GM12801 (cell line): ENCODE measurements around the gene PRDX4.

Experiments used
- TF ChIP-seq, protein P1 (sequence below): IDR thresholded peaks from one replicate; pipeline ENCODE4 v1.5.1; 2011; ENCODE audit warnings: control low read depth; ENCODE audit not compliant: insufficient read length; ENCODE audit errors: extremely low read depth

The PRDX4 gene

GRCh38 chrX:23694606-23695005 is 27.3 kb downstream of the PRDX4 start:
- TF ChIP-seq, protein P1, sequence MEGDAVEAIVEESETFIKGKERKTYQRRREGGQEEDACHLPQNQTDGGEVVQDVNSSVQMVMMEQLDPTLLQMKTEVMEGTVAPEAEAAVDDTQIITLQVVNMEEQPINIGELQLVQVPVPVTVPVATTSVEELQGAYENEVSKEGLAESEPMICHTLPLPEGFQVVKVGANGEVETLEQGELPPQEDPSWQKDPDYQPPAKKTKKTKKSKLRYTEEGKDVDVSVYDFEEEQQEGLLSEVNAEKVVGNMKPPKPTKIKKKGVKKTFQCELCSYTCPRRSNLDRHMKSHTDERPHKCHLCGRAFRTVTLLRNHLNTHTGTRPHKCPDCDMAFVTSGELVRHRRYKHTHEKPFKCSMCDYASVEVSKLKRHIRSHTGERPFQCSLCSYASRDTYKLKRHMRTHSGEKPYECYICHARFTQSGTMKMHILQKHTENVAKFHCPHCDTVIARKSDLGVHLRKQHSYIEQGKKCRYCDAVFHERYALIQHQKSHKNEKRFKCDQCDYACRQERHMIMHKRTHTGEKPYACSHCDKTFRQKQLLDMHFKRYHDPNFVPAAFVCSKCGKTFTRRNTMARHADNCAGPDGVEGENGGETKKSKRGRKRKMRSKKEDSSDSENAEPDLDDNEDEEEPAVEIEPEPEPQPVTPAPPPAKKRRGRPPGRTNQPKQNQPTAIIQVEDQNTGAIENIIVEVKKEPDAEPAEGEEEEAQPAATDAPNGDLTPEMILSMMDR = no peak

DNA sequence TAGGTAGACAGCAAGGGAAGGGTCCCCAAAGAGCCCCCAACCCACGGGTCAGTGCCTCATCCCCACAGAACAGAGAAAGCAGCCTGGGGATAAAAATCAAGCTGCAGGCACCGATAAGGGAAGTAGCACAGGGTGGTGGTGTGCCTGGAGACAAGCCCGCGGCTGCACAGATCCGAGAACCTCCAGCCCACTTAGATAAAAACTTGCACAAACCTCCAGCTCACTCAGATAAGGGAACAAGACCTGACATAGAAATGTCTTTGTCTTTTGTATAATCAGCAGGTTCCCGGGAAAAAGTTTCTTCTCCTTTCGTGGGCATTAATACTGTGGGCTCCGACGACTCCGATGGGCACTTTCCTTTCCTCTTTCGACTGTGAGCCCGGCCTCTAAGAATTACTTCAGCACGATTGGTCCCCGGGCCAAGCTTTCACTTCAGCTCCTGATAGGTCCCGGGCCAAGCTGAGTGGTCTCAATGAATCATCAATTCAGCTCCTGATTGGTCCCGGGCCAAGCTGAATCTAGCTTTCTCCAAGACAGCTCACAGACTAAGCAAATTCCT is 32.4 kb downstream of the PRDX4 start:
- TF ChIP-seq, protein P1 = no peak

DNA sequence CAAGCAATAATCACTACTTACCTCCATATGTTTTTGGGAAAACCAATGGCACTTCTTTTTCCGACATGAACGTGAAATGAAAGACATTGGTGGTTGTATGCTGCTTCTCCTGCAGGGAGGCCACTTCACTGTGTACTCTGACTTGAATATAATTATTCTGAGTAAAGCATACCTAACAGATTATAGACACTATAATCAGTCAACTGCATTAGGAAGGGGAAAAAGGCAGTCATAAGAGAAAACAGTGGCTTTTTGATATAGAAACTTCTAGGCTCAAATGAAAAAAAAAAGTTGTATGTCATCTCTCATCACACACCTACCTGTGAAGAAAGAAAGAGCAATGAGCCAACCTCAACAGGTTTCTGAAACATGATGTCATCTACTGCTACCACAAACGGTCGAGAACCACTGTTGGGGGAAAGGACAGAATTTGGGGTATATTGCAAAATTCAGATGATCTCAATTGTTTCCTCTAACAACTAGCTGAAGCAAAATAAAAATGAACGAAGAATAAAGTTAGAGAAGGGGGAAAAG is 37.4 kb downstream of the PRDX4 start:
- TF ChIP-seq, protein P1 = no peak

DNA sequence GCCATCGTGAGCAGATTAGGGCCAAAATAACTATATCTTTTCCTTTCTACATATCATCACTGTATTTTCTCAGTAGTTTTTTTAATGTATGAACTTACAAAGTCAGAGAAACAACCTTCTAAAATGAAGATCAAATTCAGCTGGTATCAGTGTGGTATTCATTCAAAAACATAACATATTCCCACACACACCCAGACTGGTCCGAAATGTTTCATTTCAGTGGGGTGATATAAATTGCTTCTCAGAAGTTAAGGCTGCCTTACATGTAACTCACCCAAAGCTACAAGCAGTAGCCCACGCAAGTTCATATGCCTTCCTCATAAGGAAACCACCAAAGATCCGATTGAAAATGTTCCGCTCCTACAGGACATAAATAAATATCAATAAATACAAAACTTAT is 37.9 kb downstream of the PRDX4 start:
- TF ChIP-seq, protein P1 = no peak

DNA sequence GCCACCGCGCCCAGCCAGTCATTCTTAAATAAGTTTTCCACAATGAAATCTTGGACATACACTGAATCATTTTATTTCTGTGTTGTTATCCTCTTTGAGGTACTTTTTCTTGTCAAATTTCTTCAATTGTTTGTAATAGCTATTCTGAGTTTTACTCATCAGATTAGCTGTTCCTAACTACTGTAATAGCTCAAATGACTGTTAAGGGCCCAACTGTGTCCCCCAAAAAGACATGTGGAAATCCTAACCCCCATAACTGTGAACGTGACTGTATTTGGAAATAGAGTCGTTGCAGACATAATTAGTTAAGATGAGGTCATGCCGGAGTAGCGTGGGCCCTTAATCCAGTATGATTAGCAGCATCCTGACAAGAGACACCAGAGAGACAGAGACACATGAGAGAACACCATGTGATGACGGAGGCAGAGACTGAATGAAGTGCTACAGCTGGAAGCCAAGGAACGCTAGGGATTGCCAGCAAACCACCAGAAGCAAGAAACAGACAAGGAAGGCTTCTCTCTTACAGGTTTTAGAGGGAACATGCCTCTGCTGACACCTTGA is 52.9 kb downstream of the PRDX4 start:
- TF ChIP-seq, protein P1 = no peak

GRCh38 chrX:23726191-23726590 is 58.9 kb downstream of the PRDX4 start:
- TF ChIP-seq, protein P1 = no peak

DNA sequence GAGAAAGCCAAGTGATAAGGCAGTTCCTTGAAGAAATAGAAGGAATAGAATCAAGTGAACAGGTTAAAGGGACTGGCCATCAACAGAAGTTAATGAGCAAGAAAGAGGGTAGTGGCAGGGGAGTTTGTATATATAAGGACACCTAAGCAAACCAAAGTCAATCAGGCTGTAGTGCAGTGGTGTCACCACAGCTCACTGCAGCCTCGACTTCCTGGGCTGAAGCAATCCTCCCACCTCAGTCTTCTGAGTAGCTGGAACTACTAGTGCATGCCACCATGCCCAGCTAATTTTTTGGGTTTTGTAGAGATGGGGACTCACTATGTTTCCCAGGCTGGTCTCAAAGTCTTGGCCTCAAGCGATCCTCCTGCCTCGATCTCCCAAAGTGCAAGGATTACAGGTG is 59.9 kb downstream of the PRDX4 start:
- TF ChIP-seq, protein P1 = no peak
